Endothelial cell (in vitro differentiated cells): Measurements from ENCODE around the gene ARID4B. TPM values are rescaled to one million over a fixed set of nuclear protein-coding genes. Genes with fewer than 3 reads are reported as not detected.

Experiments used
- DNase-seq: peaks from one replicate; pipeline ENCODE4 v3.0.0; 2021; ENCODE audit warnings: low spot score
- H3K27ac Mint-ChIP-seq: one replicate; pipeline ENCODE4 v1.8.0; 2021; ENCODE audit warnings: mixed read lengths, inconsistent platforms; ENCODE audit not compliant: unreplicated experiment
- H3K27me3 Mint-ChIP-seq: one replicate; pipeline ENCODE4 v1.8.0; 2021; ENCODE audit warnings: mild to moderate bottlenecking, moderate library complexity, mixed read lengths, inconsistent platforms; ENCODE audit not compliant: unreplicated experiment
- H3K36me3 Mint-ChIP-seq: one replicate; pipeline ENCODE4 v1.8.0; 2021; ENCODE audit warnings: mild to moderate bottlenecking, low read depth, mixed read lengths, inconsistent platforms; ENCODE audit not compliant: unreplicated experiment
- H3K4me1 Mint-ChIP-seq: one replicate; pipeline ENCODE4 v1.8.0; 2021; ENCODE audit warnings: mild to moderate bottlenecking, mixed read lengths, inconsistent platforms; ENCODE audit not compliant: unreplicated experiment
- H3K4me3 Mint-ChIP-seq: one replicate; pipeline ENCODE4 v1.8.0; 2021; ENCODE audit warnings: mild to moderate bottlenecking, mixed read lengths, inconsistent platforms; ENCODE audit not compliant: unreplicated experiment
- H3K9me3 Mint-ChIP-seq: one replicate; pipeline ENCODE4 v1.8.0; 2021; ENCODE audit warnings: mixed read lengths, inconsistent platforms; ENCODE audit not compliant: unreplicated experiment
- total RNA-seq: library from RNA; stranded (reverse); fragmentation: NEBNext Ultra II Directional; extraction: Animal tissue kit (Norgen Biotek cat#: 25700); gene quantifications from one replicate; pipeline ENCODE4 v1.2.1, GENCODE V29; 2021; ENCODE audit not compliant: unreplicated experiment
- TF ChIP-seq, protein P1 (sequence below): fragments of 200-600 bp; sonication (generic); IDR thresholded peaks from one replicate; pipeline ENCODE4 v1.5.0; 2021; ENCODE audit warnings: antibody characterized with exemption; ENCODE audit not compliant: unreplicated experiment

The ARID4B gene
- total RNA-seq, 1 donor from 2014 or later = 48.2 TPM

DNA sequence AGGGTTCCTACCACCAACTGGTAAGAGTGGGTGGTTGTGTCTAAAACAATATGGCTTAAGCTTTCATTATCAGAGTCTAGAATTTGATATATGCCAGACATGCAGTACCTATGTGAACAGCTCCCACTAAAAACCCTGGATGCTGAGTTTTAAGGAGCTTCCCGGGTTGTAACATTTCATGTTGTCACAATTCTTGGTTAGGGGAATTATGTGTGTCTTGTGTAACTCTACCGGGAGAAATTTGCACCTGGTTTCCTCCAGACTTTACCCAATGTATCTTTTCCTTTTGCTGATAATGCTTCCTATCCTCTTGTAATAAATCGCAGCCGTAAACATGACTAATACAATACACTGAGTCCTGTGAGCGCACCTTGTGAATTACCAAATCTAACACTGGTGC, 48.3 kb downstream of the ARID4B start:
- peak overlapping the region; percentile 57 for H3K27ac Mint-ChIP-seq
- H3K4me1 Mint-ChIP-seq = peaks cover 17% of the 10 kb centered on the region
- H3K27me3 Mint-ChIP-seq = peaks cover 1% of the 10 kb centered on the region
- no peak overlapping the region for H3K4me3 Mint-ChIP-seq
- H3K9me3 Mint-ChIP-seq = no peaks in the 10 kb centered on the region
- no peaks in the 10 kb centered on the region for H3K36me3 Mint-ChIP-seq
- DNase-seq = no peak
- TF ChIP-seq, protein P1, sequence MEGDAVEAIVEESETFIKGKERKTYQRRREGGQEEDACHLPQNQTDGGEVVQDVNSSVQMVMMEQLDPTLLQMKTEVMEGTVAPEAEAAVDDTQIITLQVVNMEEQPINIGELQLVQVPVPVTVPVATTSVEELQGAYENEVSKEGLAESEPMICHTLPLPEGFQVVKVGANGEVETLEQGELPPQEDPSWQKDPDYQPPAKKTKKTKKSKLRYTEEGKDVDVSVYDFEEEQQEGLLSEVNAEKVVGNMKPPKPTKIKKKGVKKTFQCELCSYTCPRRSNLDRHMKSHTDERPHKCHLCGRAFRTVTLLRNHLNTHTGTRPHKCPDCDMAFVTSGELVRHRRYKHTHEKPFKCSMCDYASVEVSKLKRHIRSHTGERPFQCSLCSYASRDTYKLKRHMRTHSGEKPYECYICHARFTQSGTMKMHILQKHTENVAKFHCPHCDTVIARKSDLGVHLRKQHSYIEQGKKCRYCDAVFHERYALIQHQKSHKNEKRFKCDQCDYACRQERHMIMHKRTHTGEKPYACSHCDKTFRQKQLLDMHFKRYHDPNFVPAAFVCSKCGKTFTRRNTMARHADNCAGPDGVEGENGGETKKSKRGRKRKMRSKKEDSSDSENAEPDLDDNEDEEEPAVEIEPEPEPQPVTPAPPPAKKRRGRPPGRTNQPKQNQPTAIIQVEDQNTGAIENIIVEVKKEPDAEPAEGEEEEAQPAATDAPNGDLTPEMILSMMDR = no peak

DNA sequence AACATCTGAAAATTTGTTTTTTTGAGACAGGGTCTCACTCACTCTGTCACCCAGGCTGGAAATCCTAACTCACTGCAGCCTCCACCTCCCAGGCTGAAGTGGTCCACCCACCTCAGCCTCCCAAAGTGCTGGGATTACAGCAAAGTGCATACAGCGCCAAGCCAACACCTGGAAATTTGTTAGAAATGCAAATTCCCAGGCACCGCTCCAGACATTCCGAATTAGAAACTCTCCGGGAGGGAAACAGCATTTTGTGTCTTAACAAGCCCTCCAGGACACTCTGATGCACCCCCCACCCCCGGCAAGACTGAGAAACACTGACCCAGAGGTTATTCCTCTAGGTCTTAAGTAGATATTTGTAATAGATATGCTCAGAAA, 49.1 kb downstream of the ARID4B start:
- peaks cover 1% of the 10 kb centered on the region for H3K27me3 Mint-ChIP-seq
- H3K4me1 Mint-ChIP-seq = peaks cover 17% of the 10 kb centered on the region
- no peak overlapping the region for H3K27ac Mint-ChIP-seq

DNA sequence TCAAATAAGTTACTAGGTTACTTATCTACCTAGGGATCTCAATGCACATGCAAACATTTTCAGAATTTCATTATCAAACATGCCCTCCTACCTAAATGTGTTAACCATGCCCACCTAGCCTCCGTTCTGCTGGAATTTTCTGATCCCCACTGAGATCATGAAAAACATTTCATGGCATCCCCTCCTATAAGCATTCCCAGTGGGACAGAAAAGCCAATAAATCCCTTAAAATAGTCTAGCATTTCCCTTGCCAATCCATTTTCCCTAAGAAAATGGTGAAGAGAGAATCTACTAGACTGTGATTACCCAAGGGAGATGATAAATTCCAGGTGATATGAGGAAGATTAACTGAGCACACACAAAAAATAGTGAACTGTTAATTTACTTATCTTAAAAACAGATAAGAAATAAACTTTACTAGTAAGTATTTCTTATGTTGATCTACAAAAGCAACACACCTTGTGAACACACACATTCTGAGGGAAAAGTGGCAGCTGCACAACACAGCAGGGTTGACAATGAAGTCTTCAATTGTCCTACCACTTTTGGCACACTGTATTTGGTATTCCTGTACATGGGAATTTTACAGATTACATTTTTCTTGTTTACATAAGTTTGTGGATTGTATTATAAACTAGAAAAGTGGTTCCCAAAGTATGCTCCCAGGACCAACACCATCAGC, 49.6 kb downstream of the ARID4B start:
- H3K4me1 Mint-ChIP-seq = peaks cover 17% of the 10 kb centered on the region
- TF ChIP-seq, protein P1 = no peak

More for the DNA sequence above, 49.1 kb downstream of the ARID4B start:
- no peak for DNase-seq
- no peaks in the 10 kb centered on the region for H3K9me3 Mint-ChIP-seq
- no peak overlapping the region for H3K4me3 Mint-ChIP-seq
- TF ChIP-seq, protein P1 = no peak
- no peaks in the 10 kb centered on the region for H3K36me3 Mint-ChIP-seq

DNA sequence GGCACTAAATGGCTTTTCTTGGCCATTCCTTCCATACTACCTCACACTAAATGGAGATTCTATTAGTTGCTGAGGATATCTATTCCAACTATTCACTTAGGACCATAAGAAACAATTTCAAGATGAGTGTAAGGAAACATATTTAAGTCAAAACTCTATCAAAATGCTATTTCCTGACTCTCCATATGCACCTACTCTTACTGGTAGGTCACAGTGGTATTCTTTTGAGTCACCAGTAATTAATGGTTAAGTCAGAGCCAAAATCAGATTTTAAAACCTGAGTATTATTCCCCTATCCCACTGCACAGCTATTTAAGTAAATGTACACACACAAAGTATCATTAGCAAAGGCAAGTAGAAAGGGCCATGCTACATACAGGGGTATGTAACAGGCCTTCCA, 50.3 kb downstream of the ARID4B start:
- H3K27me3 Mint-ChIP-seq = peaks cover 1% of the 10 kb centered on the region
- no peaks in the 10 kb centered on the region for H3K9me3 Mint-ChIP-seq
- no peaks in the 10 kb centered on the region for H3K36me3 Mint-ChIP-seq
- H3K27ac Mint-ChIP-seq = peak overlapping the region; percentile 16
- TF ChIP-seq, protein P1 = no peak
- no peak for DNase-seq
- peaks cover 17% of the 10 kb centered on the region for H3K4me1 Mint-ChIP-seq
- no peak overlapping the region for H3K4me3 Mint-ChIP-seq

More for the DNA sequence above, 49.6 kb downstream of the ARID4B start:
- Mint-ChIP-seq H3K9me3 (no peaks in the 10 kb centered on the region), H3K36me3 (no peaks in the 10 kb centered on the region), H3K27ac (no peak overlapping the region), H3K27me3 (peaks cover 1% of the 10 kb centered on the region), H3K4me3 (no peak overlapping the region)
- no peak for DNase-seq

DNA sequence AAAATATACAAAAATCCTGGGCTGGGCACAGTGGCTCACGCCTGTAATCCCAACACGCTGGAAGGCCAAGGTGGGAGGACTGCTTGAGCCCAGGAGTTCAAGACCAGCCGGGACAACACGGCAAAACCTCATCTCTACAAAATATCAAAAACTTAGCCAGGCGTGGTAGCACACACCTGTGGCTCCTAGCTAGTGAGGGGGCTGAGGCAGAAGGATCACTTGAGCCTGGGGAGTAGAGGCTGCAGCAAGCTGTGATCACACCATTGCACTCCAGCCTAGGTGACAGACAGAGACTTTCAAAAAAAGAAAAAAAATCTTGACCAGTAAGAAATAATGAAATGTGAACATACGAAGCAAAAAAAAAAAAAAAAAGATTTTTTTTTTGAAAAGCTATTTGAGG, 52.1 kb downstream of the ARID4B start:
- Mint-ChIP-seq H3K27me3 (peaks cover 1% of the 10 kb centered on the region), H3K4me3 (no peak overlapping the region), H3K36me3 (no peaks in the 10 kb centered on the region), H3K4me1 (peaks cover 19% of the 10 kb centered on the region), H3K27ac (no peak overlapping the region), H3K9me3 (no peaks in the 10 kb centered on the region)
- TF ChIP-seq, protein P1 = no peak
- no peak for DNase-seq
